Measurements from ENCODE around the gene C18orf54.

- TF ChIP-seq CTCF (IDR thresholded peaks at IDR 0.05) (no peak), POLR2AphosphoS5 (IDR thresholded peaks at IDR 0.05; ENCODE audit: insufficient read depth in 1 of 2, low read depth in 1 of 2) (no peak)
Observed at GRCh38 chr18:54381640-54382039, 23.9 kb downstream of the C18orf54 start.
